ENCODE data around the gene HOXA10. TPM values are rescaled to one million over a fixed set of nuclear protein-coding genes. Genes with fewer than 3 reads are reported as not detected.
A peak's percentile ranks its signal among the peaks of the same experiment; 100 is the strongest.

The HOXA10 gene
- total and polyA plus RNA-seq, 11 donors: 0.06 to 0.36 (median 0.18) TPM; not detected in 8

- Histone ChIP-seq H3K4me3 (peak overlapping the region in 1 of 12 donors; percentile 15), H3K27me3 (peaks cover 88 to 100% (median 99%) of the 10 kb centered on the region in 9 donors), H3K4me1 (peaks cover 3 to 58% (median 21%) of the 10 kb centered on the region in 12 donors), H3K9me3 (no peaks in the 10 kb centered on the region), H3K36me3 (no peaks in the 10 kb centered on the region), H3K27ac (no peak overlapping the region)
- TF ChIP-seq POLR2A (IDR thresholded peaks at IDR 0.05): no peak
- no peak for TF ChIP-seq CTCF (IDR thresholded peaks at IDR 0.05)
- ATAC-seq (no peak), DNase-seq (peak in 1 of 5 donors; percentile 48)
- 14 to 22% (median 21%) methylated on average over 10 of the region's 10 CpGs for WGBS, 4 donors
- intact Hi-C loops (cut with DNase I): loop anchor here in 5 of 10 donors (10.0 kb wide), 3 partner anchors 1070 to 1290 kb away; no protein-coding TSS in a partner anchor
These were observed 19.8 kb downstream of the HOXA10 start for GRCh38 chr7:27154369-27154768.

GRCh38 chr7:27153526-27153925 is 20.6 kb downstream of the HOXA10 start:
- H3K27ac ChIP-seq: no peak overlapping the region
- no peak overlapping the region for H3K4me3 ChIP-seq
- intact Hi-C loops (cut with DNase I): loop anchor here in 5 of 10 donors (10.0 kb wide), 3 partner anchors 1069 to 1289 kb away; no protein-coding TSS in a partner anchor
- DNase-seq (no peak), ATAC-seq (no peak)
- H3K4me1 ChIP-seq: peaks cover 3 to 55% (median 21%) of the 10 kb centered on the region in 12 donors
- 22 to 31% (median 27%) methylated on average over 3 of the region's 3 CpGs for WGBS, 4 donors
- TF ChIP-seq CTCF (IDR thresholded peaks at IDR 0.05) (no peak), POLR2A (IDR thresholded peaks at IDR 0.05) (no peak)
- no peaks in the 10 kb centered on the region for H3K36me3 ChIP-seq
- no peaks in the 10 kb centered on the region for H3K9me3 ChIP-seq
- H3K27me3 ChIP-seq: peaks cover 88 to 100% (median 99%) of the 10 kb centered on the region in 9 donors

- Histone ChIP-seq H3K9me3 (no peaks in the 10 kb centered on the region), H3K27ac (peak overlapping the region in 1 of 12 donors; percentile 92), H3K27me3 (peaks cover 87 to 100% (median 99%) of the 10 kb centered on the region in 9 donors), H3K36me3 (no peaks in the 10 kb centered on the region), H3K4me3 (peak overlapping the region in 1 of 12 donors; percentile 9), H3K4me1 (peaks cover 3 to 59% (median 23%) of the 10 kb centered on the region in 12 donors)
- ATAC-seq: no peak
- intact Hi-C loops (cut with DNase I): loop anchor here in 5 of 10 donors (10.0 kb wide), 3 partner anchors 1068 to 1288 kb away; no protein-coding TSS in a partner anchor
- no peak for TF ChIP-seq POLR2A (IDR thresholded peaks at IDR 0.05)
- no peak for TF ChIP-seq CTCF (IDR thresholded peaks at IDR 0.05)
- 10 to 20% (median 11%) methylated on average over 12 to 22 of the region's 22 CpGs for WGBS, 4 donors
- peak in 2 of 5 donors; percentile 10 to 48 for DNase-seq
These were observed 21.2 kb downstream of the HOXA10 start for GRCh38 chr7:27152816-27153442.

Measured in heart left ventricle (tissue), 16 donors.